GM15510 (cell line): ENCODE data around the gene MYO7A.

Experiments
- POLR2A ChIP-seq: IDR thresholded peaks from 3 replicates; pipeline ENCODE4 v1.6.1; 2011; ENCODE audit warnings: borderline replicate concordance; ENCODE audit not compliant: insufficient read length; ENCODE audit errors: extremely low read depth

Gene MYO7A

DNA sequence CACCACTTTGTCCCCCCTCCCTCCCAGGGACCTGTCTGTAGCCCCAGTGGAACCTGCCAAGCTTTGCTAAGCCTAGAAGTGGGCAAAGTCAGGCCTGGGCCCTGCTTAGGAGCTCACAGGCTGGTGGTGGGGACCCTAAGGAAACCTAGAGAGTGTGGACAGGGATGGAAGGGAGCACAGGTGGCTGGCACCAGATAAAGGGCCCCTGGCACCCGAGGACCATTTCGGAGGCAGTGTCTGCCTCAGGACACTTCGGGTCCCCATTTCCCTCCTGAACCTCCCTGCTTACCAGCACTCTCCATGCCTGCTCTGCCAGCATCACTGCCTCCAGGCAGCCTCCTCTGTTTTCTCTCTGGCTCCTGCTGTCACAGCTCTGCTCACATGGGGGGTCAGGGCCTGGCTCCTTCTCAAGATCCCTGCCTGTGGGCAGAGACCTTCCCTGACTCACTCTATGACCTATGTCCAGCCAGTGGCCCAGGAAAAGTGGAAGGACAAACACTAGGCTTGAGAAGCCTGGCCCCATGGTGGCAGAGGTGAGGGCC lies 39.0 kb upstream of the MYO7A start:
- no peak for TF ChIP-seq POLR2A

GRCh38 chr11:77090046-77090372 lies 38.0 kb upstream of the MYO7A start:
- no peak for TF ChIP-seq POLR2A

- TF ChIP-seq POLR2A, result no peak
These were observed 37.5 kb upstream of the MYO7A start for GRCh38 chr11:77090373-77091111.

DNA sequence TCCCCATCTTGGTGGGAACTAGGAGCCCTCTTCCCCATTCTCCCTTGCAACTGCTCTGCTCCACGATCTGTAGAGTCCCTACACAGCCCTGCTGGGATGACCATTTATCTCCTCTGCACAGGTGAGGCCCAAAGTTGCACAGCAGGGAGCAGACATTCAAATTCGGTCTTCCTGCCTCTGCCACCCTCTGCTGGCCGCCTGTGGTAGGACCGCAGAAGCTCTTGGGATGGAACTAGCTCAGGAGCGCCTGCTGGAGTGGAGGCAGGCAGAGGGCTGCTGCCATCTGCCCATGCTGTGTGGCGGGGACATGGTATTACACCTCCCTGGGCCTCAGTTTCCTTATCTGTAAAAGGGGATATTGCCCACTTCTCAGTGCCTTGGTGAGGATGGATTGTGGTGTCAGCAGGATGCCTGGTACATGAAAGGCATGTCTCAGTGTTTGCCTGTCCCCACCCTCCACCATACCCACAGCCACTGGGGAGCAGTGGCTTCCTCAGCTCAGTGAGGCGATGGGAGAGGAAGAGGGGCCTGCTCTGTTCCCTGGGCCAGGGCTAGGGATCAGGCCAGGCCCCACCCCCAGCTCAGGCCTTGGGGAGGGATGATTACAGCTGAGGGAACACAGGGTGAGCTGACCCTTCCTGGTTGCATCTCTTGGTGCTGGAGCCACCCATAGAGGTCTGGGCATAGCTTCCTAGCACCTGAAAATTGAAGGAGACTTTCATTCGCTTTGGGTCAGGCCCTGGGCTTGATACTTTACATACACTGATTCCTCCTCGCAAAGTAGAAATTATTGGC lies 36.7 kb upstream of the MYO7A start:
- no peak for TF ChIP-seq POLR2A

DNA sequence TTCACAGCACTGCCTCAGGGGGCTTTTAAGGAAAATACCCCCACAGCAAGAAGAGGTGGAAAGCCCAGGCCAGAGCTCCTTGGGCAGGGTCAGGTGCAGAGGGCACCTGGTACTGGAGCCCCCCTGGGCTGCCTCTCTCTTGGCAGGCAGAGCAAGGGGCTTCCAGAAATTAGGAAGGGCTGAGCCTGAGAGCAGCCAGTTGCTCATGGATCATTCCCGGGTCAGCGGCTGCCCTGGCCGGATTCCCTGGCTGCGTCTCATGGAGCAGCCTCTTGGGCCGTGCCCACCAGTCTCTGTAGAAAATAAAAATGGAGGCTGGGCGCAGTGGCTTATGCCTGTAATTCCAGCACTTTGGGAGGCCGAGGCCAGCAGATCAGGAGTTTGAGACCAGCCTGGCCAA lies 35.7 kb upstream of the MYO7A start:
- no peak for TF ChIP-seq POLR2A

GRCh38 chr11:77093056-77093891 lies 34.8 kb upstream of the MYO7A start:
- TF ChIP-seq POLR2A, result no peak

GRCh38 chr11:77093987-77094840 lies 33.8 kb upstream of the MYO7A start:
- TF ChIP-seq POLR2A, result no peak

GRCh38 chr11:77094841-77095365 lies 33.1 kb upstream of the MYO7A start:
- no peak for TF ChIP-seq POLR2A

GRCh38 chr11:77095551-77096490 lies 32.2 kb upstream of the MYO7A start:
- no peak for TF ChIP-seq POLR2A

DNA sequence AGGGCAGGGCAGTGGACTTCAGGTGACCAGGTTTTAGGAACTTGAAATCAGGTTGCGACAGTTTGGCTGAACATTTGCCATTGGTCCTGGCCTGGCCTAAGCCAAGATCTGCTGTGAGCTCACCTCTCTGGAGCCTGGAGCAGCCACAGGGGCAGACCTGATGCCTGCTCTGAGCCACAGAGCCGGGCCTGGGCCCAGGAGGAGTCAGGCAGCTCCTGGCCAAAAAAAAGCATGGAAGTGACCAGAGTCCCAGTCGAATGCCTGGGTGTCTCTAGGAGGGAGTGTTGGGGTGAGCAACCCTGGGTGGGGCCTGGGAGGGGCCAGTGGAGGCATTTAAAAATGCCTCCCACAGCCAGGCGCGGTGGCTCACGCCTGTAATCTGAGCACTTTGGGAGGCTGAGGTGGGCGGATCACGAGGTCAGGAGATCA lies 31.4 kb upstream of the MYO7A start:
- TF ChIP-seq POLR2A, result no peak

DNA sequence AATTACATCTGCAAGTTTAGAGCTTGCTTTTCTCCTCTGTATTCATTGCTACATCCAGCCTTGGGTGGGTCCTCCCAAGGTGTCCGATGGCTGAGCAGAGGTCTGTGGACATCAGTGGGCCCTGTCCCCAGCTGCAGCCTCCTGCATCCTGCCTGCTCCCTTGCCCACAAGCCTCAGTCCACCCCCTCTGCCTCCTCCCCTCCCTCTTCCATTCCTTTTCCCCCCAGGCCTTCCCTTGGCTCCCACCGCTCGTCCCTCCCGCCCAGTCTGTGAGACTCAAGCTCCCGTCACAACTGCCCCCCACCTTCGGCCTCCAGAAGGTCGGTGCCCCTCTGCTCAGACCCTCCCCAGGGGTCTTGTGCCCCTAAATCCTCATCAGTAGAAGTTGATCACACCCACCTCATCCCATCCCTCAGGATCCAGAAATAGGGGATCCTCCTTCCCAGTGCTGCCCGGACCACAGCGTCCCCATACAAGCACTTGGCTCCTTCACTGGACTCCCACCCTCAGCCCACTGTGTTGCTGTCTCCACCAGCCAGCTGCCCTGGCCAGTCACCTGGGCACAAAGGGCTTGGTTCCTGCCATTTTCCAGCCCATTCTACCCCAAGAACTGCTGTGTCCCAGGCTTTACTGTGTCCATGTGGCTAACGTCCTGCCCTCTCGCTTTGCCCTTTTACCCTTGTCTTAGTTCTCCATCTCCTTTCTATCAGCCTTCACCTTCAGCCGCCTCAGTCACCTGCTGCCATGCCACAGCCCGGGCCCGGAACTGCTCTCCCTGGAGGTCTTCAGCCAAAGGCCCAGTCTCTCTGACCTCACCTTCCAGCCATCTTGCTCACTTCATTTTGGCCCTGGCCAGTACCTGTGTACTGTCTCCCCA lies 27.6 kb upstream of the MYO7A start:
- no peak for TF ChIP-seq POLR2A

GRCh38 chr11:77101043-77101537 lies 27.0 kb upstream of the MYO7A start:
- TF ChIP-seq POLR2A, result no peak
